ENCODE measurements around the gene CACNA1I. TPM values are rescaled to one million over a fixed set of nuclear protein-coding genes. Genes with fewer than 3 reads are reported as not detected.

The CACNA1I gene
- not detected in 2 replicates for total RNA-seq

DNA sequence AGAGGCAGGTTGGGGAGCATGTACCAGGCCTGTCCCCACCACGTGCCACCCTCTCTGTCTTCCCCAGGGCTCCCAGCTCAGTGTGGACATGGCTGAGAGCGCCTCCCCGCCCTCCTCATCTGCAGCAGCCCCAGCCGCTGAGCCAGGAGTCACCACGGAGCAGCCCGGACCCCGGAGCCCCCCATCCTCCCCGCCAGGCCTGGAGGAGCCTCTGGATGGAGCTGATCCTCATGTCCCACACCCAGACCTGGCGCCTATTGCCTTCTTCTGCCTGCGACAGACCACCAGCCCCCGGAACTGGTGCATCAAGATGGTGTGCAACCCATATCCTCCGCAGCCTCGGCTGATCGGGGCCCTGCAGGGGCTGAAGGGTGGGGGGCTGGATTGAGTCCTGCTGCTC, at the start of gene CACNA1I:
CACNA1I (plus strand) TSS at position 89 of the 400 bp plus-strand sequence; CDS start at position 89, 0 bp downstream.

DNA sequence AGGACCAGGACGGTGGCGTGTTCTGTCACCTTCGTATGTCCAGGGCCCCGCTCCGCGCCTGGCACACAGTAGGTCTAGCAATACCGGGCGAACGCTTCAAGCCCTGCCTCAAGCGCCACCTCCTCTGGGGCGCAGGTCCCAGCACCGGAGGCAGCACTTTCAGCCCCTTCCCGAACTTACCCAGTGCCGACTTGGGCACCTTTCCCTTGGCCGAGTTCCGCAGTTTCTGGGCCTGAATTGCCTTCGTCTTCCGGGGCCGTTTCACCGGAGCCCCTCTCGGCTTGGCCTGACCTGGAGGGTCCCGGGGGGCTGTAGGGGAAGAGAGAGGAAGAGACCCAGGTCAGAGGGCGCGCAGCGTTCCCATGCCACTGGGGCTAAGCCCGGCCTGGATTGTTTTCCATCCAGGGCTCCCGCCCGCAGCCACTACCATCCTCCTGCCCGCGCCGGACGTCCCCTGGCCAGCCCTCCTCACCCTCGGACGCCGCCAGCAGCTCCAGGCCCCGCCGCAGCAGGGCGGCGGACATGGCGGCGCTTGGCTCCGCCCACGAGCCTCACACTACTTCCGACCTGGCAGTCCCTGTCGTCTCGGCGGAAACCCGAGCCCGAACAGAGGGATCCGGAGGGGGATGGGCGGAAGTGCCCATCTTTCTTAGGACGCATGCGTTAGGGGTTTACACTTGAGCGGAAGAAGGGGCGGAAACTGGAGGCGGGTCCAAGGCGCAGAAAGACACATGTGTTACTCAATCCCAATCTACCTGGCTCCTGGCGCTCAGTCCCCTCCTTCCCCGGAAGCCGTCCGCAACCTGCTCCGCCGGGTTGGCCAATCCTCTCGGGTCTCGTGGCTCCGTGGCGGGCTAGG, 38.1 kb upstream of the CACNA1I start, which contains the start of gene RPS19BP1:
RPS19BP1 (minus strand) TSS at position 534 of the 859 bp plus-strand sequence; CDS start at position 524, 10 bp downstream.

Other genes with a start within 250 kb of the CACNA1I start
- 10.7 and 14.9 TPM in 2 replicates for gene SYNGR1, start 220.8 kb upstream of the CACNA1I start, total RNA-seq
- gene TAB1, start 171.0 kb upstream of the CACNA1I start, total RNA-seq: 16.5 and 17.4 TPM in 2 replicates
- gene MGAT3, start 113.7 kb upstream of the CACNA1I start, total RNA-seq: 4.1 and 22.2 TPM in 2 replicates
- gene MIEF1, start 68.5 kb upstream of the CACNA1I start, total RNA-seq: 21.0 and 21.6 TPM in 2 replicates
- 522 and 632 TPM in 2 replicates for gene ATF4, start 50.2 kb upstream of the CACNA1I start, total RNA-seq
- 98.8 and 105 TPM in 2 replicates for gene RPS19BP1, start 38.0 kb upstream of the CACNA1I start, total RNA-seq